H1 (cell line): ENCODE data around the gene SYNDIG1. TPM values are rescaled to one million over a fixed set of nuclear protein-coding genes. Genes with fewer than 3 reads are reported as not detected.

ENCODE experiments used
- CTCF ChIA-PET: fragments of 300-600 bp; sonication (Branson Sonifier 250); formaldehyde crosslinking; loops from one replicate; lab custom pipeline; 2021; ENCODE audit not compliant: partially characterized antibody; lab: Charles Lee
- POLR2A ChIA-PET: fragments of 300-600 bp; sonication (Branson Sonifier 250); formaldehyde crosslinking; loops from one replicate; lab custom pipeline; 2021; ENCODE audit warnings: inconsistent platforms; ENCODE audit not compliant: partially characterized antibody; lab: Charles Lee
- DNase-seq, 2 experiments: peaks; one replicate each; pipeline versions ENCODE4 v3.0.0 to v3.0.0-alpha.2; 2010 to 2022; ENCODE audit warnings: low spot score in 2 of 2, low read depth in 1 of 2, mixed read lengths in 1 of 2
- FAIRE-seq: peaks from 2 replicates; lab custom pipeline; 2011; peaks lifted over from hg19 to GRCh38; lab: Jason Lieb, UNC
- H2AFZ ChIP-seq: 2 replicates; pipeline ENCODE4 v1.8.1; 2012; ENCODE audit warnings: low read length, inconsistent platforms
- H2AK5ac ChIP-seq: 2 replicates; pipeline ENCODE4 v1.6.1; 2013; ENCODE audit warnings: low read depth, low read length
- H2BK120ac ChIP-seq: replicated peaks from 2 replicates; pipeline ENCODE3; 2013; ENCODE audit warnings: low read depth, low read length, inconsistent platforms
- H2BK12ac ChIP-seq: 2 replicates; pipeline ENCODE4 v1.6.1; 2013; ENCODE audit warnings: low read depth, low read length
- H2BK15ac ChIP-seq: 2 replicates; pipeline ENCODE4 v1.6.1; 2013; ENCODE audit warnings: low read length
- H2BK20ac ChIP-seq: 2 replicates; pipeline ENCODE4 v1.6.1; 2013; ENCODE audit warnings: low read length
- H2BK5ac ChIP-seq: 2 replicates; pipeline ENCODE4 v1.6.1; 2013; ENCODE audit warnings: low read depth, low read length
- H3K14ac ChIP-seq: 2 replicates; pipeline ENCODE4 v1.6.1; 2013; ENCODE audit warnings: inconsistent platforms; ENCODE audit not compliant: insufficient read length
- H3K18ac ChIP-seq: 2 replicates; pipeline ENCODE4 v1.6.1; 2013; ENCODE audit warnings: low read length; ENCODE audit errors: extremely low read depth
- H3K23ac ChIP-seq: 2 replicates; pipeline ENCODE4 v1.6.1; 2013; ENCODE audit warnings: inconsistent platforms; ENCODE audit not compliant: insufficient read length
- H3K23me2 ChIP-seq: 2 replicates; pipeline ENCODE4 v1.6.1; 2013; ENCODE audit warnings: low read depth, low read length
- H3K27ac ChIP-seq: 2 replicates; pipeline ENCODE4 v1.6.1; 2011; ENCODE audit warnings: low read depth, low read length, inconsistent platforms
- H3K27me3 ChIP-seq, 4 experiments: replicated peaks in 1 of 4; 1 replicate in 1 of 4; 2 replicates in 3 of 4; pipeline versions ENCODE4 v1.6.1 to v1.8.1; 2011 to 2013; ENCODE audit warnings: low read length in 3 of 4, mild to moderate bottlenecking in 3 of 4, inconsistent platforms in 2 of 4, mixed read lengths in 2 of 4, moderate library complexity in 1 of 4; ENCODE audit not compliant: control insufficient read depth in 3 of 4, insufficient read depth in 3 of 4; ENCODE audit errors: extremely low read depth in 1 of 4
- H3K36me3 ChIP-seq, 4 experiments: 2 replicates each; pipeline versions ENCODE4 v1.6.1 to v1.8.1; 2011 to 2013; ENCODE audit warnings: mild to moderate bottlenecking in 4 of 4, low read length in 3 of 4, moderate library complexity in 2 of 4, control low read depth in 1 of 4, inconsistent platforms in 1 of 4; ENCODE audit not compliant: insufficient read depth in 4 of 4, control insufficient read depth in 2 of 4
- H3K4ac ChIP-seq: replicated peaks from 2 replicates; pipeline ENCODE3; 2013; ENCODE audit warnings: low read length, low read depth, mixed read lengths, inconsistent platforms; ENCODE audit not compliant: insufficient read length
- H3K4me1 ChIP-seq, 4 experiments: replicated peaks in 1 of 4; 1 replicate in 1 of 4; 2 replicates in 3 of 4; pipeline versions ENCODE4 v1.6.1 to v1.8.1; 2011 to 2013; ENCODE audit warnings: low read length in 3 of 4, inconsistent platforms in 2 of 4, mixed read lengths in 1 of 4; ENCODE audit not compliant: insufficient read depth in 4 of 4, control insufficient read depth in 3 of 4
- H3K4me2 ChIP-seq, 2 experiments: 2 replicates each; pipeline versions ENCODE4 v1.6.1 to v1.8.1; 2011 to 2013; ENCODE audit warnings: low read depth in 2 of 2, low read length in 2 of 2, control low read depth in 1 of 2, inconsistent platforms in 1 of 2, mild to moderate bottlenecking in 1 of 2; ENCODE audit not compliant: insufficient read depth in 1 of 2
- H3K4me3 ChIP-seq, 4 experiments: fragments of 200-600, 300-600 bp in 1 of 4; sonication (generic), shearing (Covaris generic), sonication (Bioruptor Twin) in 1 of 4; 2 replicates each; pipeline versions ENCODE4 v1.5.1 to v1.8.1; 2011 to 2016; ENCODE audit warnings: low read length in 4 of 4, low read depth in 3 of 4, control low read depth in 2 of 4, inconsistent platforms in 2 of 4, mild to moderate bottlenecking in 2 of 4, mixed read lengths in 1 of 4, moderate library complexity in 1 of 4; ENCODE audit not compliant: insufficient read depth in 2 of 4; ENCODE audit errors: extremely low read depth in 1 of 4
- H3K56ac ChIP-seq: replicated peaks from 2 replicates; pipeline ENCODE3; 2013; ENCODE audit warnings: low read depth, mild to moderate bottlenecking, mixed read lengths, low read length, inconsistent platforms; ENCODE audit not compliant: insufficient read length
- H3K79me1 ChIP-seq: 2 replicates; pipeline ENCODE4 v1.6.1; 2013; ENCODE audit warnings: low read depth, low read length, control low read depth
- H3K79me2 ChIP-seq, 2 experiments: 2 replicates each; pipeline versions ENCODE4 v1.6.1 to v1.8.1; 2012 to 2013; ENCODE audit warnings: low read length in 2 of 2, mild to moderate bottlenecking in 2 of 2, inconsistent platforms in 1 of 2; ENCODE audit not compliant: insufficient read depth in 2 of 2, control insufficient read depth in 1 of 2
- H3K9ac ChIP-seq, 4 experiments: replicated peaks in 1 of 4; 1 replicate in 1 of 4; 2 replicates in 3 of 4; pipeline versions ENCODE4 v1.6.1 to v1.8.1; 2011 to 2013; ENCODE audit warnings: low read depth in 3 of 4, low read length in 3 of 4, control low read depth in 2 of 4, mild to moderate bottlenecking in 2 of 4, moderate library complexity in 2 of 4, inconsistent platforms in 1 of 4; ENCODE audit errors: extremely low read depth in 1 of 4
- H3K9me3 ChIP-seq, 2 experiments: 2 replicates each; pipeline versions ENCODE4 v1.6.1 to v1.8.1; 2012 to 2013; ENCODE audit warnings: mild to moderate bottlenecking in 2 of 2, moderate library complexity in 2 of 2, control low read depth in 1 of 2, inconsistent platforms in 1 of 2, low read depth in 1 of 2, low read length in 1 of 2, mixed read lengths in 1 of 2; ENCODE audit not compliant: insufficient read depth in 2 of 2
- H4K20me1 ChIP-seq, 2 experiments: replicated peaks in 1 of 2; 2 replicates each; pipeline versions ENCODE3 to v1.8.1; 2011 to 2013; ENCODE audit warnings: inconsistent platforms in 2 of 2, low read length in 2 of 2, mild to moderate bottlenecking in 1 of 2; ENCODE audit not compliant: insufficient read depth in 2 of 2, control insufficient read depth in 1 of 2
- H4K5ac ChIP-seq: 2 replicates; pipeline ENCODE4 v1.6.1; 2013; ENCODE audit warnings: low read length, low read depth, mixed read lengths, inconsistent platforms; ENCODE audit not compliant: insufficient read length
- H4K8ac ChIP-seq: 2 replicates; pipeline ENCODE4 v1.8.0; 2013; ENCODE audit warnings: mild to moderate bottlenecking, moderate library complexity, low read length, inconsistent platforms; ENCODE audit not compliant: insufficient read depth; ENCODE audit errors: extremely low read depth
- H4K91ac ChIP-seq: replicated peaks from 2 replicates; pipeline ENCODE3; 2013; ENCODE audit warnings: low read length, mixed read lengths, inconsistent platforms; ENCODE audit not compliant: insufficient read length
- CEBPB ChIP-seq: IDR thresholded peaks from 2 replicates; pipeline ENCODE4 v1.6.1; 2012; ENCODE audit warnings: low read depth, low read length
- SP4 ChIP-seq: IDR thresholded peaks from 2 replicates; pipeline ENCODE4 v1.6.1; 2012; ENCODE audit warnings: low read length, inconsistent platforms
- ZNF274 ChIP-seq: IDR thresholded peaks from 2 replicates; pipeline ENCODE4 v1.7.0; 2012; ENCODE audit warnings: low read length, borderline replicate concordance; ENCODE audit errors: extremely low read depth
- WGBS, 2 experiments: shearing (Covaris generic) in 1 of 2; methylation state at CpG; one replicate each; pipeline versions ENCODE4 v1.1.6 to v1.1.7; 2013 to 2015; ENCODE audit warnings: low lambda C conversion rate in 2 of 2, mixed read lengths in 2 of 2, inconsistent platforms in 1 of 2, low coverage in 1 of 2, missing lambda C conversion rate in 1 of 2; ENCODE audit not compliant: insufficient replicate concordance in 2 of 2, insufficient coverage in 1 of 2, insufficient read length in 1 of 2; ENCODE audit errors: extremely low coverage in 1 of 2, missing lambda C conversion rate in 1 of 2; 5-methylcytosine and 5-hydroxymethylcytosine counted together
- polyA plus RNA-seq, 7 experiments: library from polyadenylated mRNA; depleted of rRNA in 3 of 7; stranded (reverse) in 5 of 7; unstranded in 2 of 7; fragments of >200 nt in 5 of 7; fragments of 200-250 nt in 2 of 7; gene quantifications; 1 replicate in 5 of 7; 2 replicates in 1 of 7; 4 replicates in 1 of 7; pipeline versions ENCODE4 v1.2.1 to v1.2.3, GENCODE V29; 2011 to 2013; ENCODE audit warnings: missing spikeins in 2 of 7, mixed read lengths in 2 of 7
- total RNA-seq: library from RNA; stranded (reverse); fragmentation: NEBNext Ultra II Directional; extraction: Animal tissue kit (Norgen Biotek cat#: 25700); gene quantifications from 2 replicates; pipeline ENCODE4 v1.2.1, GENCODE V29; 2021

Gene SYNDIG1
- total and polyA plus RNA-seq, 2 of the 8 experiments (the other 6 are each of a cell fraction or from before 2014, with no cell fraction given): 6.5 to 7.8 TPM

- H3K9ac ChIP-seq: no peak overlapping the region
- no peak overlapping the region for H3K4ac ChIP-seq
- H3K79me1 ChIP-seq: no peaks in the 10 kb centered on the region
- H2BK120ac ChIP-seq: no peak overlapping the region
- ChIA-PET CTCF (interaction anchor here (0.6 to 1.3 kb wide), 5 partner anchors 10 to 154 kb away, joined by 3 to 5 read pairs (median 3); no protein-coding TSS in a partner anchor), POLR2A (no interaction called here)
- no peak overlapping the region for H2BK15ac ChIP-seq
- H3K79me2 ChIP-seq: no peaks in the 10 kb centered on the region
- peak overlapping the region; percentile 1; the same call in 1 of the 2 replicates for H2BK12ac ChIP-seq
- no peak overlapping the region for H3K4me3 ChIP-seq
- H3K27ac ChIP-seq: no peak overlapping the region
- H3K4me1 ChIP-seq: peaks cover 0 to 10% (median 5%) of the 10 kb centered on the region in 4 experiments; a peak in 6 of 7 replicates
- no peak overlapping the region for H4K5ac ChIP-seq
- no peak overlapping the region for H4K91ac ChIP-seq
- no peak overlapping the region for H2BK20ac ChIP-seq
- H3K23me2 ChIP-seq: no peaks in the 10 kb centered on the region
- no peak overlapping the region for H3K18ac ChIP-seq
- no peak overlapping the region for H2AFZ ChIP-seq
- no peaks in the 10 kb centered on the region for H3K27me3 ChIP-seq
- H3K14ac ChIP-seq: no peak overlapping the region
- no peak for FAIRE-seq
- no peak overlapping the region for H3K23ac ChIP-seq
- no peaks in the 10 kb centered on the region for H4K20me1 ChIP-seq
- no peaks in the 10 kb centered on the region for H3K9me3 ChIP-seq
- DNase-seq: no peak
- no peak overlapping the region for H4K8ac ChIP-seq
- no peak overlapping the region for H3K56ac ChIP-seq
- WGBS, 2 experiments: 74% methylated on average over 2 of the region's 2 CpGs; no CpG with 5 or more reads in 1 of the 2 experiments
- H2BK5ac ChIP-seq: no peak overlapping the region
- H3K4me2 ChIP-seq: no peak overlapping the region
- H2AK5ac ChIP-seq: no peak overlapping the region
- H3K36me3 ChIP-seq: no peaks in the 10 kb centered on the region; a peak in 1 of 8 replicates
- TF ChIP-seq ZNF274 (no peak), SP4 (no peak), CEBPB (no peak)
Measured at GRCh38 chr20:24609757-24610156, 140.3 kb downstream of the SYNDIG1 start.
